Suppressor macrophage (primary cell): ENCODE data around the gene C5orf58.
A peak's percentile ranks its signal among the peaks of the same experiment; 100 is the strongest.
"Not testable (repeated sequence)": the region's sequence is repeated elsewhere in the genome, so short reads cannot be mapped to it uniquely, and the experiment has no call there.

Experiments used
- DNase-seq, 4 experiments: peaks; one replicate each; pipeline ENCODE4 v3.0.0-alpha.2; 2020 to 2022

C5orf58 gene

DNA sequence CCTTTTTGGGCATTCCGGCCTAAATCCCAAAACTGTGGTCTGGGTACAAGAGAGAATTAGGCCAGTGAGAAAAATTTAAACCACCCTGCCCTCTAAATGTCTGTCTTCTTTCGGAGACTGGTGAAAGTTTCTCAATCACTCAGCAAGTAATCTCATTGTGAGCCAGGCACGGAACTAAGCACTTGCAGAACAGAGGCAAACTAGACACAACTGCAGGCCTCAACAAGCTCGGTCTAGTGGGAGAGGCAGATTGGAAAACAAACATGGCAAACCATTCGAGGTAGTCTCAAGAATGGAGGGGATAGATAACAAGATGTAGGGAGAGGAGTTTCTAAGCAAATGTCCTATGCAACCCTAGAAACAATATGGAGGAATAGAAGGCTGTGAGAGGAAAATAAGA is 8.9 kb upstream of the C5orf58 start:
- DNase-seq, result no peak

DNA sequence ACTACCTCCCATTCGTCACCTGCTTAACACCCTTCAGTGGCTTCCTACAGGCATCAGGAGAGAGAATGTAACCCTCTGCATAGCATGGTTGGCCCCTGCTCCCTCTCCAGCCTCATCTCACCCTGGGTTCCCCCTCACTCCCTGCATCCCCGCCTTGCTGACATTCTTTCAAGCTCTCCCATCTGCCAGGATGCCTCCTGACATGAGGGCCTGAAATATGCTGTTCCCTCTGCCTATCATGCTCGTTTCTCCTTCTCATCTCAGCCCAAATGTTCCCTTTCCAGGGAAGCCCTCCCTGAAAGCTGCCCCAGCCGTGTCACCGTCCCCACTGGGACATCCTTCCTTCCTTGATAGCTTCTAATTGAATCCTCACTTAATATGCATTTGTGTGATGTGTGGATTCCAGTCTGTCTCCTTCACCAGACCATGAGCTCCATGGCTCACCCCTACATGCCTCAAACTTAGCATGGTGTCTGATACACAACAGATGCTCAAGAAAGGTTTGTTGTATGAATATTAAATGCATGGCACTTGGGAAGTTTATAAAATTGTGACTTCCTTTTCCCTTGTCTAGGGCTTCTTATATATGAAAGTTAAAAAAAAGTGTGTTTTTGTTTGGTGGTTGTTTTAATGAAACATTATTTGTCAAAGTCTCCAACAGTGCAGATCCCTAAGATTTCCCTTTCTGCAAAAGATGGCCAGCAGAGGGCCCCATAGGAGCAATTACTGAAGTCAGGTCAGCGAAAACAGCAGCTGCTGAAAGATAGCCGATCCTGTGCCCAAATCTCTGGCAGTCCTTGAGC is 7.3 kb upstream of the C5orf58 start:
- peak; percentile 80 to 90 (median 84) for DNase-seq

- no peak for DNase-seq
These were observed 6.6 kb upstream of the C5orf58 start for GRCh38 chr5:170226129-170226615.

GRCh38 chr5:170226661-170227060 is 6.1 kb upstream of the C5orf58 start:
- peak in 2 of 4 experiments; percentile 14 to 17 for DNase-seq

- no peak for DNase-seq
These were observed 3.9 kb upstream of the C5orf58 start for GRCh38 chr5:170228762-170229435.

- DNase-seq, result no peak
These were observed 640 bp downstream of the C5orf58 start for GRCh38 chr5:170233358-170233892.

DNA sequence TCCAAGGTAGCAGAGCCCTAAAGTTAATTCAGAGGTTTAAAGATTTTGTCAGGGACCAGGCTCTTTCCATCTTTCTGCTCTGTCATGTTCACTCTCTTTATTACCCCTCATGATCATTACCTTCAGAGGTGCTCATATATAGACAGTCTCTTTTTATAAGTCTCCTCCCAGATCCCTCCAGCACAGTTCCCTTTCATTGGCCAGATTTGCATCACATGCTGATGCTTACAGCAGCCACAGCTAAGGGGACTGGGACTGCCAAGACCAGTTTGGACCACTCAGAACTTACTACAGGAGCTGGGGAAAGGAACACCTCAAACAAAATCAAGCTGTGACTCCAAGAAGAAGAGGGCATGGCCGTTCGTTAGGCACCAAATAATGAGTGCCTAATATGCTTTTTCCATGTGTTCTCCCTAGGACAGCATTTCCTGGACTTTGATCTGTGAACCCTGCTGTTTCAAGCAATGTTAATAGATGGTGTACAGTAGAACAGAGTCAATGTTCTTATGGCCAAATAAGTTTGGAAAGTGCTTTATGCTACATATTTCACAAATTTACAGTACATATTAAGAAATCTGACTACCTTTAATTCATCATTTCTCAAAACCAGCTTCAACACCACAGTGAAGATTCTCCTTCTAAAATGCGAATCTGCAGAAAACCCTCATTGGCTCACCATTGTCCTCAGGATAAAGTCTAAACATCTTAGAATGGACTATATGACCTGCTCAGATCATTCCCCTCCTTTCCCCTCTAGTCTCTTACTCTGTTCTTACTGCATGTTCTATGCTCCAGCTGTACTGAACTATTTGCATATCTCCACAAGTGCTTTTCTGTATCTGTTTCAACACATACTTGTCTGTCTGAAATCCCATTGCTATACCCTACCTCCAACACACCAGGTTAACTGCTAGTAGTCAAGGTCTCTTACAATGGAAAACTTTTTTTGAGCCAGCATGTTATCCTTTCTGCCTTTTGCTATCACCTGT is 3.4 kb downstream of the C5orf58 start:
- DNase-seq, result no peak

DNA sequence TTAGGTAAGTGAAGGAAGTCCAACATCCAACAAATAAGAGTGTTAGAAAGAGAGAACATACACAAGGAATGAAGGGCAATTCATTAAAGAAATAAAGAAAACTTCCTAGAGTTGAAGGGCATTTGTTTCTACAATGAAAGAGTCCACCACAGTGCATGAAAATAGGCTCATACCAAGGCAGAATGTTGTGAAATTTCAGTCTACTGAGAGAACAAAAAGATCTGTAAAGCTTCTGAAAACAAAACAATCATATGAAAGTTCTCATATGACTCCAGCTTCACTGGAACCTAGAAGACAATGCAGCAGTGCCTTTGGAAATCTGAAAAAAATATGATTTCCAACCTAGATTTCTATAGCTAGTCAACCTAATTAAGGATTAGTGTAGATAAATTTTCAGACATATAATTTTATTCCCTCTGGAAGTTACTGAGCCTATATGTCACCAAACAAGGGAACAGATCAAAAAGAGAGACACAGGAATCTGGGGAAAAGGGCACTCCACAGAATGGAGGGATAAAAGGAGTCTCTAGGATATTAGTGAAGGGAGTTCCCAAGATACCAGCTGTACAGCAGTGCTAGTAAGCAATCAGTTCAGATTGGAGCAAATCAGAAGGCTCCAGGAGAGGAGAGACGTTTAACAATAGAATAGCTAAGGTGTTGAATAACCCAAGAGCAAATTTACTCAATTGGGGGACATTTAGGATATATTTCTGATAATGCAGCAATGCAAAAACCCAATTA is 5.8 kb downstream of the C5orf58 start:
- no peak for DNase-seq

- not testable (repeated sequence) for DNase-seq
These were observed 12.7 kb downstream of the C5orf58 start for GRCh38 chr5:170245436-170245835.

- no peak for DNase-seq
These were observed 13.5 kb downstream of the C5orf58 start for GRCh38 chr5:170246126-170246870.

- no peak for DNase-seq
These were observed 14.6 kb downstream of the C5orf58 start for GRCh38 chr5:170247363-170247762.

- DNase-seq, result no peak
These were observed 15.6 kb downstream of the C5orf58 start for GRCh38 chr5:170248172-170248930.

GRCh38 chr5:170248931-170249227 is 16.1 kb downstream of the C5orf58 start:
- DNase-seq, result not testable (repeated sequence)

GRCh38 chr5:170249355-170249754 is 16.6 kb downstream of the C5orf58 start:
- DNase-seq, result no peak

GRCh38 chr5:170250810-170251317 is 18.1 kb downstream of the C5orf58 start:
- DNase-seq, result no peak

DNA sequence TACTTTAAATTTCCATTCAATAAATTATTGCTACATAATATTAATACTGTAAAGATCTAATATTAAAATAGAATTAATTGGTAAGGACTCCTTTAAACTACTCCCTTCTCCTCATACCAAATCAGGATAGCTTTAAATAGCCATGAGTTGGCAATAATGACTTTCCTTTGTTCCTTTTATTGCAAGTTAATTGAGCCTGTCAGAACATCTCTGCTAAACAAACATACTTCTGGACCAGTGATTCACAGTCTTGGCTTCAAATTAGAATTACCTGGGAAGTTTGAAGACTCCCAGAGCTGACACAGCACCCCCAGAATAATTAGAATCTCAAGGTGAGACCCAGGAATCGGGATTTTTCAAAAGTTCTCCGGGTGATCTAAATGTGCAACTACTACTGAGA is 18.7 kb downstream of the C5orf58 start:
- DNase-seq, result no peak

- no peak for DNase-seq
These were observed 19.3 kb downstream of the C5orf58 start for GRCh38 chr5:170252109-170252508.

GRCh38 chr5:170252720-170253350 is 20.1 kb downstream of the C5orf58 start:
- no peak for DNase-seq

GRCh38 chr5:170254056-170254455 is 21.3 kb downstream of the C5orf58 start:
- DNase-seq, result no peak

DNA sequence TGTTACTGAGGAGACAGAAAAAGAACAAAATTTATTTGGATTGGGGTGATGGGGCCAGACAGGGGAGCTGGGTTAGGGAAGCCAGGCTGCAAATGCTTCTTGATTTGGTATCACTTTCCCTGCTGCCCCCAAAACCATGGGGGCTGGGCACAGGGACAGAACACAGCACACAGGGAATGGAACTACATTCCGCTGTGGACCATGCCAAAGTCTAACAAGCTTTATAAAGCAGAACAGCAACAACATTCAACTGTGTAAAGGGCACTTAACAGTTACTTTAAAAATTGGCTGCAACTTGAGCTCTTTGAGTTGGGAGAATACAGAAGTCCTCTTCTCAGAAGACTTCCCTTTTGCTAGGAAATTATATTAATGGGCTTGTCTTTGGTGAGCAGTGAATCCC is 23.8 kb downstream of the C5orf58 start:
- DNase-seq, result no peak
